Fibroblast of pulmonary artery (primary cell): Measurements from ENCODE around the gene HAGHL.

Experiments used
- DNase-seq: peaks from one replicate; pipeline ENCODE4 v3.0.0-alpha.2; 2010; ENCODE audit warnings: low read depth
- H3K4me3 ChIP-seq: replicated peaks from 2 replicates; pipeline ENCODE4 v1.5.1; 2011; ENCODE audit warnings: low read depth, mild to moderate bottlenecking, control low read depth, low read length, moderate library complexity
- TF ChIP-seq, protein P1 (sequence below): IDR thresholded peaks from 2 replicates; pipeline ENCODE4 v1.5.1; 2011; ENCODE audit warnings: mild to moderate bottlenecking, control low read depth, low read length, inconsistent platforms; ENCODE audit errors: missing control alignments

HAGHL gene, protein sequence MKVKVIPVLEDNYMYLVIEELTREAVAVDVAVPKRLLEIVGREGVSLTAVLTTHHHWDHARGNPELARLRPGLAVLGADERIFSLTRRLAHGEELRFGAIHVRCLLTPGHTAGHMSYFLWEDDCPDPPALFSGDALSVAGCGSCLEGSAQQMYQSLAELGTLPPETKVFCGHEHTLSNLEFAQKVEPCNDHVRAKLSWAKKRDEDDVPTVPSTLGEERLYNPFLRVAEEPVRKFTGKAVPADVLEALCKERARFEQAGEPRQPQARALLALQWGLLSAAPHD

DNA sequence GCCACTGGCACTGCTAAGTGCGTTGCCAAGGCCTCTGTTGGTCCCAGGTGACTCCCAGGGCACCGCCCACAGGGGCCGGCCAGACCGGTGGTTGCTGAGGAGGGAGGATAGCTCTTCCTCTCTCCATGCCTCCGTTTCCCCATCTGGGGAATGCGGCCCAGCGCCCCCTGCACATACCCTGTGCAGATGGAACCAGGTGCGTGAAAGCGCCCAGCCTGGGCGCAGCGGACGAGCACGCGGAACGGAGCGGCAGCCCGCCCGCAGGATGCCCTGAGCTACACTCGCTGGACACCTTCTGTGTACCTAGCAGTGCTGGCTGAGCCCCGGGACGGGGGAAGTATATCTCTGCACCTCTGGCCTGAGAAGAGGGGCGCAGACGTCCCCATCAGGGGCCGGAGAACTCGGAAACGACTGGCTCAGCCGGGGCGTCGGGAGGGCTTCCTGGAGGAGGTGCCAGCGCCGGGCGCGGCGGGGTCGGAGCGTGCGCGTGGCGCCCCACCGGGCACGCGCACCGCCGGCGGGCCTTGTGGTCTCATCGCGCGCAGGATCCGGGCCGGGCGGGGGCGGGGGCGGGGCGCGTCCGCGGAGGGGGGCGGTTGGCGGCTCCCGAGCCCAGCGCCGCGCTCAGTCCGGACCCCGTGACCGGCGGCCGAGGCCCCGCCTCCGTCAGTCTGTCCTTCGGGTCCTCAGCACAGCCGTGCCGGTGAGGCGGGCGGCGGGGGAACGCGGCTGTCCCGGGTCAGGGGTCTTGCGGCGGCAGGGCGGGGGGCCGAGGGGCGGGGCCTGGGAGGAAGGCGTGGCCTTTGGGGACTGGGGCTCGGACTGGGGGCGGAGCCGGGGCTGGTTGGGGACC lies at the start of gene HAGHL, which contains the start of gene CCDC78:
Gene HAGHL, plus strand, starts transcription at position 669 of the 853 bp plus-strand sequence. CDS start 404 bp downstream, outside the sequence.
Gene CCDC78, minus strand, starts transcription at position 6 of the 853 bp plus-strand sequence. CDS start 76 bp downstream, outside the sequence.
- TF ChIP-seq, protein P1, sequence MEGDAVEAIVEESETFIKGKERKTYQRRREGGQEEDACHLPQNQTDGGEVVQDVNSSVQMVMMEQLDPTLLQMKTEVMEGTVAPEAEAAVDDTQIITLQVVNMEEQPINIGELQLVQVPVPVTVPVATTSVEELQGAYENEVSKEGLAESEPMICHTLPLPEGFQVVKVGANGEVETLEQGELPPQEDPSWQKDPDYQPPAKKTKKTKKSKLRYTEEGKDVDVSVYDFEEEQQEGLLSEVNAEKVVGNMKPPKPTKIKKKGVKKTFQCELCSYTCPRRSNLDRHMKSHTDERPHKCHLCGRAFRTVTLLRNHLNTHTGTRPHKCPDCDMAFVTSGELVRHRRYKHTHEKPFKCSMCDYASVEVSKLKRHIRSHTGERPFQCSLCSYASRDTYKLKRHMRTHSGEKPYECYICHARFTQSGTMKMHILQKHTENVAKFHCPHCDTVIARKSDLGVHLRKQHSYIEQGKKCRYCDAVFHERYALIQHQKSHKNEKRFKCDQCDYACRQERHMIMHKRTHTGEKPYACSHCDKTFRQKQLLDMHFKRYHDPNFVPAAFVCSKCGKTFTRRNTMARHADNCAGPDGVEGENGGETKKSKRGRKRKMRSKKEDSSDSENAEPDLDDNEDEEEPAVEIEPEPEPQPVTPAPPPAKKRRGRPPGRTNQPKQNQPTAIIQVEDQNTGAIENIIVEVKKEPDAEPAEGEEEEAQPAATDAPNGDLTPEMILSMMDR: no peak
- peak; percentile 32 for DNase-seq

DNA sequence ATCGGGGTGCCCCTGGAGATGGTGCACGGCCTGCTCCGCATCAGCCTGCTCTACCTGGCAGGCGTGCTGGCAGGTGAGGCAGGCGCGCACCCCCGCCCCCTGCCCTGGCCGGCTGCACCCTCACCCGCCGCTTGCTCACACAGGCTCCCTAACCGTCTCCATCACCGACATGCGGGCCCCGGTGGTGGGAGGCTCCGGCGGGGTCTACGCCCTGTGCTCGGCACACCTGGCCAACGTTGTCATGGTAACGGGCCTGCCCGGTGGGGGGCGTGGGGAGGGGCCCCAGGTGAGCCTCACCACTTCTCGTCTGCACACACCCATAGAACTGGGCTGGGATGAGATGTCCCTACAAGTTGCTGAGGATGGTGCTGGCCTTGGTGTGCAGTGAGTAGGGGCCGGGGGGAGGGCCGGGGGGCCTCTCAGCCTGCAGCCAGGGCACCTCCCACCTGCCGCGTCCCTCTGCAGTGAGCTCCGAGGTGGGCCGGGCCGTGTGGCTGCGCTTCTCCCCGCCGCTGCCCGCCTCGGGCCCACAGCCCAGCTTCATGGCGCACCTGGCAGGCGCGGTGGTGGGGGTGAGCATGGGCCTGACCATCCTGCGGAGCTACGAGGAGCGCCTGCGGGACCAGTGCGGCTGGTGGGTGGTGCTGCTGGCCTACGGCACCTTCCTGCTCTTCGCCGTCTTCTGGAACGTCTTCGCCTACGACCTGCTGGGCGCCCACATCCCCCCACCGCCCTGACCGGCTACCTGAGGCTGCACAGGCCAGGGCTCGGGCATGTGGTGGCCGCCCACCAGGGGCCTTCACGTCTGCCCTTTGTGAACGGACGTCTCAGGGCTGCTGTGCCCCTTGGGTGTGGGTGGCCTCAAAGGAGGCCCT lies 49.4 kb upstream of the HAGHL start:
- no peak overlapping the region for H3K4me3 ChIP-seq
- DNase-seq: no peak
- TF ChIP-seq, protein P1: no peak

More for the DNA sequence above, at the start of gene HAGHL, which contains the start of gene CCDC78:
- H3K4me3 ChIP-seq: peak within 1 kb of the TSS; percentile 65

DNA sequence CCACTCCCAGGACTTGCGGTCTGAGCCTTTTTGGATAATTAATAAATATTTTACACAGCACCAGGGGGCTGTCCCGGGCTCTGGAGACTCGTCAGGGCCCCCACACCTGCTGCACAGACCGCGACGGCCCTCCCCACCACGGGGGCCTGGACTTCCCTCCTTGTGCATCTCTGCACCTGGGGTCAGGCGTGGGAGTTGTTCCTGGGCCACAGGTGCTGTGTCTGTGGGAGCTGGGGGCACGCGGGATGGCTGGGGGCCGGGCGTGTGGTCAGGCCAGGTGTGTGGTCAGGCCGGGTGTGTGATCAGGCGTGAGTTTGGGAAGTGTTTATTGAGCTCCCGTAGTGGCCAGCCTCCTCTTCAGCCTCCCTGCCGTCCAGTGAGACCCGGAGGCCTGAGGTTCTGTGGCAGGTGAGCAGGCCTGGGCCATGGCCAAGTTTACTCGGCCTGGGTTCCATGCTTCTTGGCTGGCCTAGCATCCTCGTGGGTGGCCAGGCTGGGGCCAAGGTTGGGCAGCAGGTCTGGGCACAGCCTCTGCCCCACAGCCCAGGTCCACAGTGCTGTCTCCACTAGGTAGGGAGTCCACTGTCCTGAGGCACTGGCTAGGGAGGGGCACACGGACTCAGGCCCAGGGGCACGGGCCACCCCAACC lies 48.6 kb upstream of the HAGHL start:
- DNase-seq: no peak
- no peak overlapping the region for H3K4me3 ChIP-seq
- TF ChIP-seq, protein P1: no peak

DNA sequence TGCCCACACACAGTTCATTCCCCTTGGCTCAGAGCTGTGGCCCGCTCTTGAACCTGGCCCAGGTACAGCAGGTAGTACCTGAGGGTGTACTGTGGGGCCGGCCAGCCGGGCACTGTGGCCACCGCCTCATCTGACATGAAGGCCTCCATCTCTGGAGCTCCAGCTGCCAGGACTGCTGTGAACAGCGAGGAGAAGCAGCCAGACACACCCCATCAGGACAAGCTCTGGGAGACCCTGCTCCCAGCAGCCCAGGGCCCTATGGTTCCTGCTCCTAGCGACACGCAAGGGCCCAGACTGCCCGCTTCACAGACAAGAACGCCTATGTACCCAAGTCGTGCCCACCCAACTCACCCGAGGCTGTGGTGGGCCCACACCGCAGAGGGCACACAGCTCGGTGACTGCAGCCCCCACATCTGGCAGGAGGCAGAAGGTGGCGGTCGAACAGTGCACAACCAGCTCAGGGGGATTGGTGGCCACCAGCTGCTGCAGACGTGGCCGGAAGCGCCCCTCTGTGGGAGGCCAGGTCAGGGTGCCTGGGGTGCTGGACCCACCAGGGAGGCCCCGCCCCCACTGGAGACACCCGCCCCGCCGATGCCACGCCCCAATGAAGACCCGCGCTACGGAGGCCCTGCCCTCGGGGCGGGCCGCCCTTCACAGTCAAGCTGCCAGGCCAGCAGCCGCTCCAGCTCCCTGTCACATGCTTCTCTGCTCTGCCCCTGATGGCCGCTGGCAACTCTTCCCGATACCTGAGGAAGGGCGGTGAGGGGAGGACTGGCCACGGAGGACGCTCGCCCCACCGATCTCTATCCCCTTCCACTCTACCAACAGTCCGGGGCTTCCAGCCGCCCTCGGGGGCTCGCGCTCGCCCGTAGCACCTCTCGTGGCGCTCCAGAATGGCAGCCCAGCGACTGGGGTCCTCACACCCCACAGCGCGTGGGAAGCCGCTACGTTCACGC lies 47.8 kb upstream of the HAGHL start:
- DNase-seq: peak; percentile 48
- TF ChIP-seq, protein P1: no peak
- H3K4me3 ChIP-seq: peak overlapping the region; percentile 57

DNA sequence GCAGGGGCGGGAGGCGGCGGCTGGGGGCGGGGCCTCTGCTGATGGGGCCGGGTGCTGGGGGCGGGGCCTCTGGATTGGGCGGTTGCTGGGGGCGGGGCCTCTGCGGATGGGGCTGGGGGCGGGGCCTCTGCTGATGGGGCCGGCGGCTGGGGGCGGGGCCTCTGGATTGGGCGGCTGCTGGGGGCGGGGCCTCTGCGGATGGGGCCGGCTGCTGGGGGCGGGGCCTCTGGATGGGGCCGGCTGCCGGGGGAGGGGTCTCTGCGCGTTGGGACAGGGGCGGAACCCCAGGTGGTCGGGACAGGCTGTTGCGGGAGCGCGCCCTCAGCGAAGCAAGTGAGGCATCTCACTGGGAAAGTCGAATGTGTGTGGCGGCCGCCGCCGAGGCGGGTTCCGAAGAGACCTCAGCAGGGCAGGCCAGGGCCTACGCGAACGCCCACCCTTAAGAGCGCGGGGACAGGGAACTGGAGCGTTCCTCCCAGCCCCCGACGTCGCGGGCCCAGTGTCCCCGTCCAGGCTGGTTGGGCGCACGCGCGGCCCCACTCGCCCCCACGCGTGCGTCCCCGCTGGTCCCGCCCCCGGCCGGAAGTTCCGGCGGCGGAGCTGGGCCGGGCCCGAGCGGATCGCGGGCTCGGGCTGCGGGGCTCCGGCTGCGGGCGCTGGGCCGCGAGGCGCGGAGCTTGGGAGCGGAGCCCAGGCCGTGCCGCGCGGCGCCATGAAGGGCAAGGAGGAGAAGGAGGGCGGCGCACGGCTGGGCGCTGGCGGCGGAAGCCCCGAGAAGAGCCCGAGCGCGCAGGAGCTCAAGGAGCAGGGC lies 46.9 kb upstream of the HAGHL start, which contains the start of gene STUB1:
Gene STUB1, plus strand, starts transcription at position 597 of the 811 bp plus-strand sequence. Its CDS starts 116 bp downstream, at position 713.
- peak; percentile 87 for DNase-seq
- peak within 1 kb of the TSS; percentile 77 for H3K4me3 ChIP-seq
- TF ChIP-seq, protein P1: no peak
